Measurements from ENCODE around the gene IGHMBP2. TPM values are rescaled to one million over a fixed set of nuclear protein-coding genes. Genes with fewer than 3 reads are reported as not detected.
"Not testable (repeated sequence)": the region's sequence is repeated elsewhere in the genome, so short reads cannot be mapped to it uniquely, and the experiment has no call there.

The IGHMBP2 gene
- 10.3 and 12.1 TPM in 2 replicates for total RNA-seq

DNA sequence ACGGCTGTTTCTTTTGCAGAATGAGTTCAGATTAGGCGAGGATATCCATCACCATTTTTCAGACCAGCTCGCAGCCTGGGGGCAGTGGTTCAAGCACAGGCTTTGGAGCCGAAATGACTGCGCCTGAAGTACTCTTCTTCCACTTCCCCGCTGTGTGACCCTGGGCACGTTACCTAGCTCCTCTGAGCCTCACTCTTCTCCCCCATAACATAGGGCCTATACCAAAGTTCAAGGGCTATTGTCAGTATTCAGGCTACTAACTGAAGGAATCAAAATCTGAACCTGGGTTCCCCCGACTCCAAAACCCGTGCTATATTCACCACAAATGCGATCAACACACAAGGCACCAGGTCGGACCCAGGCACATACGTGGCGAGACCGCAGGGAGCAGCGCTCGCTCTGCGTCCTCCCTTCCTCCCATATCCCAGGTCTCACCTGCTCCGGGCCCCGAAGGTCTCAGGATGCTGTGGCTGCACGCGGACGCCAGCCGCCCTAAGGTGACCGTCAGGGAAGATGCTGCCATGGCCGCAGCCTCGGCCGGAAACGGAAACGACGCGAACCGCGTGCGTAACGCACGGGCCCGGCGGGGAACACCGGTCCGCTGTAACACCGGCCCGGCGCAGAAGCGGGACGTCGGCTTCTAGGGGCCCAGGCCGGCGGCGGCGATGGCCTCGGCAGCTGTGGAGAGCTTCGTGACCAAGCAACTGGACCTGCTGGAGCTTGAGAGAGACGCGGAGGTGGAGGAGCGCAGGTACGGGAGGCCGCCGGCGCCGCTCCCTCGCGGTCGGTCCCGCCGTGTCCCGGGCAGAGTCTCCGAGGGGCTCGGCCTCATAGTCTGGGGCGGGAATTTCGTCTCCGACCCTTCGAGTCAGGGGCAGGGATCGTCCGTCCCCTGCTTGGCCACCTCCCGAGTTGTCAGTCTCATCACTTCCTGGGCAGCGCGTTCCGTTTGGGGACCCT lies at the start of gene IGHMBP2, which contains the start of gene MRPL21:
TSS of gene IGHMBP2 (plus strand) at position 604 of the 960 bp plus-strand sequence. CDS start at position 666, 62 bp downstream.
TSS of gene MRPL21 (minus strand) at position 545 of the 960 bp plus-strand sequence. CDS start at position 523, 22 bp downstream.
- DNase-seq (ENCODE audit: low read depth) = peak; percentile 16
- peak within 1 kb of the TSS; percentile 100 for H3K4me3 ChIP-seq (ENCODE audit: low read depth, low read length)
- no peak for TF ChIP-seq CTCF (conservative IDR thresholded peaks at IDR 0.05; ENCODE audit: low read depth, low read length)

DNA sequence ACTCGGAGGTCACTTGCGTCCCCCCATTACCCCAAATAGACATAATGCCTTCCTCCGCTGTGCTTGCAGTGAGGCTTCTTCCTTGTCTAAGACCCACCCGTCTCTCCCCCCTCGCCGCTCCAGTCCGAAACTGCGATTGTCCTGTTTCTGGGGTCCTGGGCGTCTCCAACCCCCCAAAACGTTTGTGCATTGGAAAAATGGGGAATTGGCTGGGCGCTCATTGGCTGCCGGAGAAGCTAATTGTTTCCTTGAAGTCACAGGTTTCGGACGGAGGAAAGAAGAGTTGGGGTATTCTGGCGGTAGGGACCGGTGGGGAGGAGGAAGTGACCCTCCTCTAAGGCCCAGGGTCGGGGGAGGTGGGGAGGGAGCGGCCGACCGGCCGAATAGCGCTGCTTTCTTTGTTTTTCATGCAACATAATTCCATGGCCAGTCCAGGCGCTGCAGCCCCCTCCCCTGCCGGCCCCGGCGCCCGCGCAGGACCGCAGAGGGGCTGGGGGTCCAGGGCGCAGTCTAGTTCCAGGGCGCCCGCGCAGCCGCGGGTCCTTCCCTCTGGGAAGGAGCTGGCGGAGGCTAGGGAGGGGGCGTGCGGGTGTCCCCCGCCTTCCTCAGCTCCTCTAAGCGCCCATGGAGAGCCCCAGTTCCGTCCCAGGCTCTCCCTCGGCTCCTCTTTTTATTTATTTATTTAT lies 49.3 kb upstream of the IGHMBP2 start:
- DNase-seq (ENCODE audit: low read depth) = no peak
- TF ChIP-seq CTCF (conservative IDR thresholded peaks at IDR 0.05; ENCODE audit: low read depth, low read length) = no peak
- H3K4me3 ChIP-seq (ENCODE audit: low read depth, low read length) = no peak overlapping the region

GRCh38 chr11:68855205-68855981 lies 48.3 kb upstream of the IGHMBP2 start:
- no peak for TF ChIP-seq CTCF (conservative IDR thresholded peaks at IDR 0.05; ENCODE audit: low read depth, low read length)
- no peak for DNase-seq (ENCODE audit: low read depth)
- peak overlapping the region; percentile 44 for H3K4me3 ChIP-seq (ENCODE audit: low read depth, low read length)

DNA sequence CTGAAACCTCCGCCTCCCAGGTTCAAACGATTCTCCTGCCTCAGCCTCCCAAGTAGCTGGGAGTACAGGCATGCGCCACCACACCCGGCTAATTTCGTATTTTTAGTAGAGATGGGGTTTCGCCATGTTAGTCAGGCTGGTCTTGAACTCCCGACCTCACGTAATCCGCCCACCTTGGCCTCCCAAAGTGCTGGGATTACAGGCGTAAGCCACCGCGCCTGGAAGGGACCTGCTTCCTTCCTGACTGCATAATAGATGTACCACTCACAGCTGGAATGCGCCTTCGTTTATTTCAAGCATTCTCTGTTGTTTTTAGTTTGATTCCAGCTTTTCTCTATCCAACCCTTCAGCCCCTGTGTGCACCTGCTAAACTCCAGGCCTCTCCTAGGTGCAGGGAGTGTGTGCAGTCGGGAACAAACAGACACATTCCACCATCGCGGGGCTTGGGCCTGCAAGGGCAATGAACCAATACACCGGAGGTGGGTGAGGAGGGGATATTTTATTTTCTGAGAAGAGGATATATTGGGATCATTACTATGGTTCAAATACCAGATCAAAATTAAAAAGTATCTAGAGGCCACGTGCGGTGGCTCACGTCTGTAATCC lies 47.2 kb upstream of the IGHMBP2 start:
- not testable (repeated sequence) for DNase-seq (ENCODE audit: low read depth); H3K4me3 ChIP-seq (ENCODE audit: low read depth, low read length)

DNA sequence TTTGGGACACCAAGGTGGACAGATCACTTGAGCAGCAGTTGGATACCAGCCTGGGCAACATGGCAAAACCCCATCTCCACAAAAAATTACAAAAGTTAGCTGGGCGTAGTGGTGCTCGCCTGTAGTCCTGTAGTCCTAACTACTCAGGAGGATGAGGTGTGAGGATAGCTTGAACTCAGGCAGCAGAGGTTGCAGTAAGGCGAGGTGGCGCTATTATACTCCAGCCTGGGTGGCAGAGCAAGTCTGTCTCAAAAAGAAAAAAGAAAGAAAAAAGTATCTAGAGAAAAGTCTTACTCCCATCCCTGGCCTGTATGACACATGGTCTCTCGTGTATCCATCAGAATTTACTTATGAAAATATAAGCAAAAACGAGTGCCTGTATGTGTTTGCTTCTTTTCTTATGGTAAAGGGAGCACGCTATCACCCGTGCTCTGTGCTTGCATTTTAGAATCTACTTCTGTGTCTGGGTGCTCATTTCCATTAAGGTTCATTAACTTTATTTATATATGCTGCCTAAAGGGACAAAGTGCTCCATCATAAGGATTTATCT lies 46.6 kb upstream of the IGHMBP2 start:
- no peak for TF ChIP-seq CTCF (conservative IDR thresholded peaks at IDR 0.05; ENCODE audit: low read depth, low read length)
- no peak for DNase-seq (ENCODE audit: low read depth)
- H3K4me3 ChIP-seq (ENCODE audit: low read depth, low read length) = no peak overlapping the region

- H3K4me3 ChIP-seq (ENCODE audit: low read depth, low read length) = no peak overlapping the region
- DNase-seq (ENCODE audit: low read depth) = no peak
- no peak for TF ChIP-seq CTCF (conservative IDR thresholded peaks at IDR 0.05; ENCODE audit: low read depth, low read length)
Observed at GRCh38 chr11:68859123-68859522, 44.6 kb upstream of the IGHMBP2 start.

All from epithelial cell of proximal tubule (primary cell).